ENCODE results near the gene CAMKMT.

CAMKMT gene

GRCh38 chr2:44747794-44748193, 386.0 kb downstream of the CAMKMT start:
- DNase-seq = no peak

GRCh38 chr2:44751754-44752479, 390.2 kb downstream of the CAMKMT start:
- DNase-seq = no peak

GRCh38 chr2:44752761-44753160, 391.0 kb downstream of the CAMKMT start:
- DNase-seq = no peak

DNA sequence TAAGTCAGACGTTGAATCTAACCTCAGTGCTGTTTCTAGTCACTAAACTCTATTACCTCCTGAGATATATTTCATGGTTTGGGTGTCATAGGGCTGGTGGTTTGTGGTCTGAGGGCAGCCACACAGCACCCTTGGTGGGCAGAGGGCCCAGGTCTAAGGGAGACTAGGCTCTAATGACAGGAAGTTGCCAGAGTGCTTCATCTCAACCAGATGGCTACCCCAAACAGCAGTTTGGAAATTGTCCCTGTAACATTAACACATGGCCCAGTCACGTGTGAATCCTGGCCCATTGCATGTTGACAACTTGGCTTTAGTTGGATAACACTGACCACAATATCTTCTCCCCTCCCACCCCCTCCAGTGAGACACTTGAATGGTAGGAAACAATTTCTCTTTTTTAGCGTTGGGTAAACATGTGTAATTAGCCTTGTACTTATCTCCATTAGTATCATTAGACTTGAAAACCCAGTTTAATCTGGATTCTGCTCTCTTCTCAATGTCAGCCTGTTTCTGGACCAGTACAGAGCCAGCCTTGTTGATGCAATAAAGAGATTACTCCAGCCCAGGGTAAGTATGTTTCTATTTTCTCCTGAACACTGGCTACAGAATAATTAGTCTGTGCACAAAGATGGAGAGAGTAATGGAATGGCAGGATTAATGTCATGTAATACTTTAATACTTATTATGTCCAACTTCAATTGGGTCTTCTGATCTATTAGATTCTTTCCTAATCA, 392.0 kb downstream of the CAMKMT start:
- DNase-seq = no peak

DNA sequence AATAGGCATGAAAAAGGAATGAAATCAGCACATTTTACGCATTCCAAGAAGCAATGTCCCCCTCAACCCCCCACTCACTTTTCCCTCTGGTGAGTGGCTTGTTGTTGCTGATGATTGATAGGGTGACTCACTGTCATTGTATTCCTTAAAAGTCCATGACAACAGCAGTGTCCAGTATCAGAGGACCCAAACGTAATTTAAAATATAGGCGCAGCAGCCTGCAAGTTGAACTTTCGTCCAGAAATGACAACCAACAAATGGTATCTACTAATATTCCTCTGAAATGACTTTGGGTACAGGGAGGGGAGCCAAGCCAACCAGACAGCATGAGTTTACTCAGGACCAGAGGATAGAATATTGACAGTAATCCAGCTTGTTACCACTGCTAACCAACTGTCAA, 396.8 kb downstream of the CAMKMT start:
- DNase-seq = no peak

DNA sequence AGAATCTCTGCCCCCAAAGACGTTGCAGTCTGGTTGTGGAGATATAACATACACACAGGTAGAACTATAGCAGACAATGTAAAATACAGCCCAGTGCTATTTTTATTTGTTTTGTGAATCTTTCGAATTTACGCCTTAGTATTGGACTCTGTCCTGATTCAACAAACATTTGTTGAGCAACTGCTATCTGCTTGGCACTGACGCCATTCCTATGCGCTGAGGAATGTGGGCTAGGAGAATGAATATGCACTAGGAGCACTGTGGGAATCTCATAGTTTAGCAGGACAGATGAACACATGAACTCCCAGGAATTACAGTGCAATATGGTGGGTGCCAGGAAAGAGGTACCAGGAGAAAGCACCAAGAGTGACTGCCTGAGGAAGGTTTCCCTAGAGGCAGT, 398.1 kb downstream of the CAMKMT start:
- DNase-seq = no peak

DNA sequence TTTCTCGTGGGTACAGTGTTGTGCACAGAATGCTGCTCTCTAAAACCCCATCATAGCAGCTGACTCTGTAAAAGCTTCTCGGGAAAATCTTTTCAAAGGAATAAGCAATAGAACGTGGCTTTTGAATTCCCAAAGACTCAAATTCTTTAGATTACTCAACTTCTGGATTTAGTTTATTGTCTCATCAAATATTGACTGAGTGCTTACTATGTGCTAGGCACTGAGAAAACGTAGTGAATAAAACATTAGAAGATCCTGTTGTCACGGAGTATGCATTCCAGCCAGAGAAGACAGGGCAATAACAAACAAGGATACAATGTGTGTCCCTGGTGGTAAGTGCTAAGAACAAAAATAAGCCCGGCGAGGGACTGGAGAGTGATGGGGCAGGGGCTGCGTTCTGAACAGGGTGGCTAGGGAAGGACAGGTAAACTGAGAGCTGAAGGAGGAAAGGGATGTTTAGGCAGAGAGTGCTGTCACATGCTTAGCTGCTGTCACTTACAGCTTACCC, 401.6 kb downstream of the CAMKMT start:
- no peak for DNase-seq

DNA sequence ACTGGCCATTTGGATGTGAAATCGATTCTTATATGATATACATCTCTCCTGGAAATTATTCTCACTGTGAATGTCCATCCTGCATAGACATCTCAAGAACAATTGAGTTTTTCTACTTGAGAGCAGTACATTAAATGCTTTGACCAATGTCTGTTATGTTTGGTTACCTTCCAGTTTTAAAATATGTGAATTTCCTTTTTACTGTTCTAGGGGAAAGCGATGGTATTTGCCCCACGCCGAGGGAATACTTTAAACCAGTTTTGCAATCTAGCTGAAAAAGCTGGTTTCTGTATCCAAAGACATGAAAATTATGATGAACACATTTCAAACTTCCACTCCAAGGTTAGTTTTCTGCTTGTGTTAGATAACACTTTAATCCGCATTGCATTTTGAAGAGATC, 404.5 kb downstream of the CAMKMT start:
- no peak for DNase-seq

DNA sequence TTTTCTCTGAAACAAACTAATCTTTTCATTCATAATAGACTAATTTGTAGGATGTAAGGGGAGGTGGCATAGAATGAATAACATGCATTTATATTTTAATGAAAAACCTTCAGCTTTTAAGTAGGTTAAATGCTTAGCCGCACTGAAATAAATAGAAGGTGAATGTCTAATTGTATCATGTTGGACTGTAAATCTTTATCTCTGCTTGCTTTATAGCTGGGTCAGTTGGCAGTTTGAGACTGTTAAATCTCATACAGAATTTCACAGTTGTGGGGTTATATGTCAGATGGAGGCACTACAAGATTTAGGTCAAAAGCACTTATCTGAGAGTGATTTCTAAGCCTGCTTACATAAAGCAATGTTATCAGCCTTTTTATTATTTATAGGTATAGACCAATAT, 405.0 kb downstream of the CAMKMT start:
- DNase-seq = no peak

GRCh38 chr2:44767691-44768090, 405.9 kb downstream of the CAMKMT start:
- no peak for DNase-seq

- no peak for DNase-seq
These were observed 406.9 kb downstream of the CAMKMT start for GRCh38 chr2:44768438-44769236.

DNA sequence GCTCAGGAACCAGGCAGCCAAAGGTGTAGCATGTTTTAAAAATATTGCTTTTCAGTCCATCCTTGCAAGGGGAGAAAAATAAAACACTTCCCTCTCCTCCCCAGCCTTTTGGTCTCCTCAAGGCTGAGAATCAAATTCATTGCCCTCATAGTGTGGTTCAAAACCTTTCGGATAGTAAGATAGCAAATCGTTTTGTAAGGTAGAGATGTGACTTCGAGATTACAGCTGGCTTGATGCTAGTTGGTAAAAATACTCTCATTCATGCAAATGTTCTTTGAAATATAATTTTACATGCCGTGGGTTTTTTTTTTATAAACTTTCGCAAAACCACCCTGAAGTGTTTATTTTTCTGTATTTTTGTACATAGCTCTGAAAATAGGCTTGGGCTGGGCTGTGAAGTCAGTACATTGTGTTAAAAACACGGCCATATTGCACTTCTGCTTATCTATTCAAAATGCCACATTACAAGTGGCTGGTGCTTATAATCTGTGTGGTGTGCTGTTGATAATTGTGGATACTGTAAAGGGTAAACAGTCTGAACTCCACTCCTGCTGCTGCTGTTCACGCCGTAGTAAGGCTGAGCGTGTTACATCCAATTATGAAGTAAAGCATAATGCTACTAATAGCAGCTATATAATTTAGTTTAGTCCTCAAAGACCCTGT, 407.7 kb downstream of the CAMKMT start:
- DNase-seq = peak; percentile 71

- no peak for DNase-seq
These were observed 408.8 kb downstream of the CAMKMT start for GRCh38 chr2:44770221-44771195.

- no peak for DNase-seq
These were observed 409.8 kb downstream of the CAMKMT start for GRCh38 chr2:44771522-44771921.

DNA sequence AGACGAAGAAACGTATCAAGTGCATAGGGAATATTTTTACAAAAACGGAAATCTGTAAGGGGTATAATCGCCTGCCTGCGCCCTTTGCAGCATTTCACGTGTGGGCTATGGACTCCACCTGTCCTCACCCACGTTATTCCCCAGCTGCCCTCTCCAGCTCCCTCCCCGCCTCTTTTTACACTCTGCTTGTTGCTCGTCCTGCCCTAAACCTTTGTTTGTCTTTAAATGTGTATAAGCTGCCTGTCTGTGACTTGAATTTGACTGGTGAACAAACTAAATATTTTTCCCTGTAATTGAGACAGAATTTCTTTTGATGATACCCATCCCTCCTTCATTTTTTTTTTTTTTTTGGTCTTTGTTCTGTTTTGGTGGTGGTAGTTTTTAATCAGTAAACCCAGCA, 410.4 kb downstream of the CAMKMT start:
- no peak for DNase-seq

- DNase-seq = no peak
These were observed 411.1 kb downstream of the CAMKMT start for GRCh38 chr2:44772669-44773378.

DNA sequence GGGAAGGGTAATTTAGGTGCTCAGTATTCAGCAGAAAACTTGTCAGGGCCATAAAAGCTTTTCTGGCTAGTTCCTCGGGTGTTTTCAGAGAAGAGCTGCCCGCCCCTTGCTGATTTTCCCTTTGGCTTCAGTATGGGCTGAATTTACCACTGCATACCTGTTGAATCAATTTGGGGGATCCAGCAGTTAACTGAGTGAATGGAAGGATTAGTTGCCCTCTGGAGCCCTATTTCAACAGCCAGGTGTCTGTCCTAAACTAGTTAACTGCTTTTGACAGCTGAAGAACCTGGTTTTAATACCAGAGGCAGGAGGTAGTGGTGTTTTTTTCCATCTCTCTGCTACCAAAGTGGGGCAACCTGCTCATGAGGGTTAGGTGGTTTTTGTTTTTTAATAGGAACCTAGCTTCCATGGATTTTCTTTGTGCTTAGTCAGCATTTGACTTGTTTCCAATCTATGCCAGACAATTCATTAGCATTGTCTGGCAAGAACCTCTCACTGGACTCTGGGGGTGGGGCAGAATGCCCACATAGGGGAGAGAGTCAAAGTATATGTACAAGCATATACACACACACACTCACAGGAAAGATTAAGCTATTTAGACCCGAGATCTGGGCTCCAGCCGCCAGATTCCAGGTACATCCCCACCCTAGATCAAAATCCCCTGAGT, 413.2 kb downstream of the CAMKMT start:
- DNase-seq = no peak

DNA sequence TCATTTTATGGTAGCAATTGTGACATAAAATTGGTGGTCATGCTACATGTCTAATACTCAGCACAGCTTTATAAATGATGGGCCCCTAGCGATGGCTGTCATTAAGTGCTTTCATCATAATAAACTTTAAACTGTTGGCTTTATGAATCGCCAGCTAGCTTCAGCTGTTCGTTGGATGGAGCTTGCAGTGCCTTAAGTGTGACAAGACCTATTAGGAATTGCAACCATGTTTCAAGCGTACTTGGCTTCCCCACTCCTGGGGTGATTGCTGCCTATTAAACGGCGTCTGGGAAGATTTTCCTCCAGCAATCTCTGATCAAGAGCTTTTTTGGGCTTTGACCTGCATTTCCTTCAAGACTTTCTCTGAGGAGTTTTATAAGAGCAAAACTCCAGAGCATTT, 415.3 kb downstream of the CAMKMT start:
- no peak for DNase-seq

- DNase-seq = no peak
These were observed 415.8 kb downstream of the CAMKMT start for GRCh38 chr2:44777537-44777936.

GRCh38 chr2:44778221-44778654, 416.5 kb downstream of the CAMKMT start:
- no peak for DNase-seq

All from NCI-H1694 treated with DMSO at 0.1 percent for 48 hours (cell line).